Neural cell (in vitro differentiated cells): Measurements from ENCODE around the gene HAAO.

Experiments
- CTCF ChIP-seq: fragments of 450-650 bp; IDR thresholded peaks from 2 replicates; pipeline ENCODE4 v1.5.1; 2014; ENCODE audit warnings: antibody characterized with exemption, mild to moderate bottlenecking, moderate library complexity; ENCODE audit not compliant: poor library complexity, severe bottlenecking
- EZH2 ChIP-seq: fragments of 200-600, 300-800 bp; shearing (Covaris generic), sonication (generic); IDR thresholded peaks from 2 replicates; pipeline ENCODE4 v1.6.1; 2014; ENCODE audit warnings: antibody characterized with exemption, low read length, borderline replicate concordance, mild to moderate bottlenecking; ENCODE audit not compliant: insufficient read depth, poor library complexity, severe bottlenecking
- RAD21 ChIP-seq: fragments of 450-650 bp; conservative IDR thresholded peaks from 2 replicates; pipeline ENCODE4 v1.6.1; 2014; ENCODE audit warnings: antibody characterized with exemption, mild to moderate bottlenecking, moderate library complexity
- TAF1 ChIP-seq: IDR thresholded peaks from 2 replicates; pipeline ENCODE4 v1.6.1; 2012; ENCODE audit warnings: low read depth

GRCh38 chr2:42723465-42723864, 68.9 kb downstream of the HAAO start:
- TF ChIP-seq CTCF = no peak
- TF ChIP-seq TAF1 = no peak
- no peak for TF ChIP-seq RAD21
- TF ChIP-seq EZH2 = no peak
